K562 (cell line): ENCODE results near the gene ILF2. TPM values are rescaled to one million over a fixed set of nuclear protein-coding genes. Genes with fewer than 3 reads are reported as not detected.

Source experiments
- ATAC-seq: fragments of 200-7000 bp; cut with Tn5 transposase; 3 replicates; pipeline ENCODE4 v1.9.1; 2020; ENCODE audit warnings: moderate library complexity
- BruUV-seq: library from RNA; stranded (reverse); fragments of 400-500 nt; replicated peaks from 2 replicates; lab custom pipeline; 2021; lab: Mats Ljungman, UMichigan
- CTCF ChIA-PET: fragments of 300-600 bp; formaldehyde crosslinking; extraction: SDS; loops from one replicate; lab custom pipeline; 2021; ENCODE audit warnings: low intra/inter-chr PET ratio; lab: Yijun Ruan, JAX
- POLR2A ChIA-PET: fragments of 300-600, 350-650 bp; sonication (Branson Sonifier 250); formaldehyde crosslinking; extraction: SDS; loops from one replicate; lab custom pipeline; 2021; ENCODE audit warnings: antibody characterized with exemption, inconsistent platforms; lab: Yijun Ruan, JAX
- DNase-seq, 4 experiments: peaks; one replicate each; pipeline versions ENCODE4 v3.0.0 to v3.0.0-alpha.2; 2011 to 2018; ENCODE audit warnings: low spot score in 3 of 4, mixed read lengths in 3 of 4; ENCODE audit errors: extremely low read depth in 1 of 4
- FAIRE-seq: peaks from 2 replicates; lab custom pipeline; 2011; peaks lifted over from hg19 to GRCh38; lab: Jason Lieb, UNC
- H2AFZ ChIP-seq: 2 replicates; pipeline ENCODE4 v1.6.0; 2011; ENCODE audit warnings: low read depth, low read length, control low read depth, inconsistent platforms
- H3K27ac ChIP-seq: fragments of 200-600 bp; 3 replicates; pipeline ENCODE4 v1.8.0; 2011; ENCODE audit warnings: low read depth, mild to moderate bottlenecking, control low read depth, inconsistent platforms, low read length, moderate library complexity, mixed read lengths; ENCODE audit errors: extremely low read depth
- H3K27me3 ChIP-seq, 2 experiments: fragments of 300-600 bp in 1 of 2; 2 replicates in 1 of 2; 3 replicates in 1 of 2; pipeline versions ENCODE4 v1.6.0 to v1.8.0; 2011; ENCODE audit warnings: inconsistent platforms in 2 of 2, low read length in 2 of 2, mild to moderate bottlenecking in 1 of 2, mixed read lengths in 1 of 2, moderate library complexity in 1 of 2; ENCODE audit not compliant: control insufficient read depth in 2 of 2, insufficient read depth in 2 of 2
- H3K36me3 ChIP-seq: fragments of 300-600 bp; 3 replicates; pipeline ENCODE4 v1.8.0; 2011; ENCODE audit warnings: mild to moderate bottlenecking, low read length, inconsistent platforms; ENCODE audit not compliant: control insufficient read depth, insufficient read depth
- H3K4me1 ChIP-seq, 2 experiments: fragments of 200-600 bp in 1 of 2; replicated peaks in 1 of 2; 2 replicates in 1 of 2; 3 replicates in 1 of 2; pipeline versions ENCODE4 v1.5.1 to v1.8.0; 2011; ENCODE audit warnings: inconsistent platforms in 2 of 2, low read length in 2 of 2, mild to moderate bottlenecking in 1 of 2, mixed read lengths in 1 of 2, moderate library complexity in 1 of 2; ENCODE audit not compliant: control insufficient read depth in 2 of 2, insufficient read depth in 2 of 2
- H3K4me2 ChIP-seq: 2 replicates; pipeline ENCODE4 v1.6.1; 2011; ENCODE audit warnings: low read length, control low read depth, inconsistent platforms, mixed read lengths; ENCODE audit not compliant: insufficient read depth
- H3K4me3 ChIP-seq: fragments of 200-600 bp; sonication (generic), shearing (Covaris generic); 2 replicates; pipeline ENCODE4 v1.5.1; 2016; ENCODE audit warnings: control low read depth, inconsistent platforms
- H3K79me2 ChIP-seq: fragments of 200-600 bp; 3 replicates; pipeline ENCODE4 v1.8.0; 2011; ENCODE audit warnings: low read length, inconsistent platforms; ENCODE audit not compliant: control insufficient read depth, insufficient read depth
- H3K9ac ChIP-seq, 2 experiments: 2 replicates each; pipeline versions ENCODE4 v1.6.0 to v1.6.1; 2011; ENCODE audit warnings: low read depth in 2 of 2, low read length in 2 of 2, control low read depth in 1 of 2, inconsistent platforms in 1 of 2, mild to moderate bottlenecking in 1 of 2, mixed read lengths in 1 of 2; ENCODE audit not compliant: insufficient read depth in 1 of 2
- H3K9me1 ChIP-seq: one replicate; pipeline ENCODE4 v1.6.0; 2011; ENCODE audit warnings: inconsistent platforms, mild to moderate bottlenecking, low read length, moderate library complexity; ENCODE audit not compliant: control insufficient read depth, insufficient read depth
- H3K9me3 ChIP-seq: replicated peaks from 2 replicates; pipeline ENCODE4 v1.5.1; 2011; ENCODE audit warnings: low read depth, low read length, inconsistent platforms; ENCODE audit not compliant: control insufficient read depth, insufficient read depth
- H4K20me1 ChIP-seq: replicated peaks from 2 replicates; pipeline ENCODE4 v1.6.1; 2011; ENCODE audit warnings: low read length, inconsistent platforms, mixed read lengths; ENCODE audit not compliant: control insufficient read depth, insufficient read depth
- ARID2 ChIP-seq: fragments of 450-650 bp; IDR thresholded peaks from 2 replicates; pipeline ENCODE4 v1.6.1; 2017; ENCODE audit warnings: antibody characterized with exemption, mild to moderate bottlenecking
- RBFOX2 ChIP-seq: fragments of 200-400 bp; formaldehyde crosslinking; IDR thresholded peaks from 2 replicates; pipeline ENCODE4 v1.6.1; 2017; ENCODE audit warnings: low read depth, mild to moderate bottlenecking, low read length, moderate library complexity
- ZNF436 ChIP-seq: fragments of 250-450, 450-650 bp; sonication (Bioruptor Pico); formaldehyde crosslinking; IDR thresholded peaks from 2 replicates; pipeline ENCODE4 v1.7.0; 2020; ENCODE audit warnings: mild to moderate bottlenecking
- WGBS: fragments of 100-300 bp; shearing (Covaris generic); methylation state at CpG from one replicate; pipeline ENCODE4 v1.1.6; 2016; ENCODE audit warnings: low coverage, mixed read lengths; ENCODE audit not compliant: insufficient coverage; ENCODE audit errors: missing lambda C conversion rate; 5-methylcytosine and 5-hydroxymethylcytosine counted together
- in situ Hi-C: fragments of 300-500 bp; cut with MboI; formaldehyde crosslinking; loops from 4 replicates; pipeline ENCODE4 v1.15.0; 2018; ENCODE audit warnings: inconsistent platforms, mixed read lengths
- intact Hi-C: fragments of 100-400 bp; cut with micrococcal nuclease; formaldehyde crosslinking; loops from 2 replicates; pipeline ENCODE4 v1.14.2; 2022
- polyA plus RNA-seq, 8 experiments: library from polyadenylated mRNA; depleted of rRNA in 4 of 8; stranded (reverse) in 5 of 8; unstranded in 3 of 8; fragments of >200 nt; fragmentation: Nextera tagmentation in 2 of 8; fragmentation: Illumina TruSeq in 1 of 8; extraction: Ambion mirVana in 2 of 8; extraction: Trizol in 1 of 8; gene quantifications; 2 replicates each; pipeline versions ENCODE4 v1.2.1 to v1.2.3, GENCODE V29; 2011 to 2014; ENCODE audit warnings: inconsistent platforms in 1 of 8, missing spikeins in 1 of 8
- total RNA-seq, 7 experiments: library from RNA; depleted of rRNA in 6 of 7; stranded (reverse); fragments of >200 nt in 6 of 7; fragmentation: Illumina TruSeq in 2 of 7; extraction: Trizol in 2 of 7; gene quantifications; 2 replicates each; pipeline versions ENCODE4 v1.2.1 to v1.2.3, GENCODE V29; 2011 to 2021; ENCODE audit warnings: low replicate concordance in 1 of 7

The ILF2 gene
- total and polyA plus RNA-seq, 9 of the 15 experiments (the other 6 are each of a cell fraction or from before 2014, with no cell fraction given), result 282 to 726 (median 474) TPM

DNA sequence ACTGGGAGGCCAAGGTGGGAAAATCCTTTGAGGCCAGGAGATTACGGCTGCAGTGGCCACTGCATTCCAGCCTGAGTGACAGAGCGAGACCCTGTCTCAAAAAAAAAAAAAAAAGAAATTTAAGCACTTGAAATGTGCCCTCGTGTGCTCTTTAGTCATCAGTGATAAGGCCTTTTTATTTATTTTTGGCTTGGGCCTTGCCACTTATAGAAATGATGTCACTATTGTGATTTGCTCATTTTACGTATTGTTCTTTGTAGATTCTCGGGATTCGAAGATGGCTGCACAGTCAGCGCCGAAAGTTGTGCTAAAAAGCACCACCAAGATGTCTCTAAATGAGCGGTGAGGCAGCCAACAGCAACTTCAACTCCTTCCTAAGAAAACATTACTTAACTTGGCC, 34.5 kb downstream of the ILF2 start:
- no peaks in the 10 kb centered on the region for H3K27me3 ChIP-seq
- 97% methylated on average over 9 of the region's 9 CpGs for WGBS
- FAIRE-seq (no peak), ATAC-seq (no peak), DNase-seq (no peak)
- in situ Hi-C loops (no loop called here), intact Hi-C loops (no loop called here)
- ChIA-PET POLR2A (interaction anchor here (0.9 to 11.6 kb wide), 2 partner anchors 9 to 13 kb away, joined by 3 to 205 read pairs; partner anchors contain the start of gene S100A13), CTCF (no interaction called here)
- H4K20me1 ChIP-seq, result no peaks in the 10 kb centered on the region; the same call in 1 of the 2 replicates
- peaks cover 10 to 13% of the 10 kb centered on the region in 2 experiments; a peak in 4 of 5 replicates for H3K4me1 ChIP-seq
- H3K9me3 ChIP-seq, result no peaks in the 10 kb centered on the region
- H3K79me2 ChIP-seq, result peaks cover 57% of the 10 kb centered on the region
- H3K27ac ChIP-seq, result no peak overlapping the region
- peak overlapping the region; percentile 88; the same call in 1 of the 2 replicates for H3K4me2 ChIP-seq
- no peaks in the 10 kb centered on the region for H3K9me1 ChIP-seq
- BruUV-seq, result no TSS peak
- H2AFZ ChIP-seq, result no peak overlapping the region
- H3K36me3 ChIP-seq, result peaks cover 58% of the 10 kb centered on the region
- peak; percentile 33; the same call in 1 of the 2 replicates for TF ChIP-seq RBFOX2
- no peak for TF ChIP-seq ZNF436 (CRISPR knock-in tag)
- peak overlapping the region in 1 of 2 experiments; percentile 70; a peak in 1 of 4 replicates for H3K9ac ChIP-seq
- H3K4me3 ChIP-seq, result no peak overlapping the region

DNA sequence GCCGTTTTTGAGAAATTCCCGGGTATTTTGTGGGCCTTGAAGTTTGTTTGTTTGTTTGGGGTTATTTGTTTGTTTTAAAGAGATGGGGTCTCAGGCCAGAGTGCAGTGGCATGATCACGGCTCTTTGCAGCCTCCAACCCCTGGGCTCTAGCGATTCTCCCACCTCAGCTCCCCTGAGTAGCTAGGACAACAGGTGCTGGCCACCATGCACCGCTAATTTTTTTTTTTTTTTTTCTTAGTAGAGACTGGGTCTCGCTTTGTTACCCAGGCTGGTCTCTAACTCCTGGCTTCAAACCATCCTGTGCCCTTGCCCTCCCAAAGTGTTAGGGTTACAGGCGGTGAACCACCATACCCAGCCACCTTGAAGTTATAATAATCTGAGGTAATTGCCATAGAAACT, 34.9 kb downstream of the ILF2 start:
- no TSS peak for BruUV-seq
- Histone ChIP-seq H2AFZ (no peak overlapping the region), H3K9me3 (no peaks in the 10 kb centered on the region), H4K20me1 (no peaks in the 10 kb centered on the region; the same call in 1 of the 2 replicates), H3K36me3 (peaks cover 54% of the 10 kb centered on the region), H3K79me2 (peaks cover 56% of the 10 kb centered on the region), H3K27ac (0 out of 3 replicates have a peak overlapping the region, but pooled peaks have one; percentile 6), H3K4me1 (peaks cover 10 to 13% of the 10 kb centered on the region in 2 experiments; a peak in 4 of 5 replicates), H3K4me3 (peak overlapping the region; percentile 89), H3K9me1 (no peaks in the 10 kb centered on the region), H3K9ac (peak overlapping the region; percentile 90 to 100), H3K27me3 (no peaks in the 10 kb centered on the region), H3K4me2 (peak overlapping the region; percentile 88)
- DNase-seq (no peak), ATAC-seq (no peak), FAIRE-seq (no peak)
- POLR2A ChIA-PET, result interaction anchor here (0.6 to 11.6 kb wide), 4 partner anchors 14 to 351 kb away, joined by 3 to 205 read pairs (median 10); no protein-coding TSS in a partner anchor
- 68% methylated on average over 7 of the region's 7 CpGs for WGBS
- intact Hi-C loops, result no loop called here
- in situ Hi-C loops, result no loop called here
- CTCF ChIA-PET, result no interaction called here
- TF ChIP-seq ARID2 (no peak), RBFOX2 (peak; percentile 6; the same call in 1 of the 2 replicates)
